ENCODE measurements around the gene CUBN.

DNA sequence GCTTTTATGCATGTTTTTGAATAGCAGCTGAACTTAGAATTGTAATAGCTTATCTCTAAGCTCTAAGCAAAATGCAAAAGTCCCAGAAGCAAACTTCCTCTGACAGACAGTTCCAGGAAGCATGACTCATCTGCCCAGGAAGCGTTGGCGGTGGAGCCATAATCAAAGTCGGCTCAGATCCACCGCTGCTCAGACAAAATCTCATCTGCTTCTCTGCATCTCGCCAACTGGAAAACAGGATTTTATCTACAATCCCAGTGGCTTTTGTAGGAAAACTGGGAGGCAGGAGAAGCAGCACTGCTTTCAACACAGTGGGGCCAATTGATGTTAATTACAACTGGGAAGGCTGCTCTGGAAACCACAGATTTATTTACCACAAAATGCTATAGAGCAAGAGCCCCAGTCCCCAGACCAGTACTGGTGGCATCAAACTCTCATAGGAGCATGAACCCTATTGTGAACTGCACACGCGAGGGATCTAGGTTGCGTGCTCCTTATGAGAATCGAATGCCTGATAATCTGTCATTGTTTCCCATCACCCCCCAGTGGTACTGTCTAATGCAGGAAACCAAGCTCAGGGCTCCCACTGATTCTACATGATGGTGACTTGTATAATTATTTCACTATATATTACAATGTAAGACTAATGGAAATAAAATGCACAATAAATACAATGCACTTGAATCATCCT, 99.9 kb downstream of the CUBN start:
- TF ChIP-seq, protein P1, sequence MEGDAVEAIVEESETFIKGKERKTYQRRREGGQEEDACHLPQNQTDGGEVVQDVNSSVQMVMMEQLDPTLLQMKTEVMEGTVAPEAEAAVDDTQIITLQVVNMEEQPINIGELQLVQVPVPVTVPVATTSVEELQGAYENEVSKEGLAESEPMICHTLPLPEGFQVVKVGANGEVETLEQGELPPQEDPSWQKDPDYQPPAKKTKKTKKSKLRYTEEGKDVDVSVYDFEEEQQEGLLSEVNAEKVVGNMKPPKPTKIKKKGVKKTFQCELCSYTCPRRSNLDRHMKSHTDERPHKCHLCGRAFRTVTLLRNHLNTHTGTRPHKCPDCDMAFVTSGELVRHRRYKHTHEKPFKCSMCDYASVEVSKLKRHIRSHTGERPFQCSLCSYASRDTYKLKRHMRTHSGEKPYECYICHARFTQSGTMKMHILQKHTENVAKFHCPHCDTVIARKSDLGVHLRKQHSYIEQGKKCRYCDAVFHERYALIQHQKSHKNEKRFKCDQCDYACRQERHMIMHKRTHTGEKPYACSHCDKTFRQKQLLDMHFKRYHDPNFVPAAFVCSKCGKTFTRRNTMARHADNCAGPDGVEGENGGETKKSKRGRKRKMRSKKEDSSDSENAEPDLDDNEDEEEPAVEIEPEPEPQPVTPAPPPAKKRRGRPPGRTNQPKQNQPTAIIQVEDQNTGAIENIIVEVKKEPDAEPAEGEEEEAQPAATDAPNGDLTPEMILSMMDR (IDR thresholded peaks at IDR 0.05) = no peak
- TF ChIP-seq POLR2A (IDR thresholded peaks at IDR 0.05) = no peak
